GM12878 (cell line): ENCODE results near the gene LGALSL. TPM values are rescaled to one million over a fixed set of nuclear protein-coding genes. Genes with fewer than 3 reads are reported as not detected.

Source experiments
- ATAC-seq: fragments of 200-7000 bp; cut with Tn5 transposase; 3 replicates; pipeline ENCODE4 v1.9.1; 2020; ENCODE audit warnings: mild to moderate bottlenecking, moderate library complexity
- BruUV-seq: library from RNA; stranded (reverse); fragments of 400-500 nt; replicated peaks from 2 replicates; lab custom pipeline; 2021; lab: Mats Ljungman, UMichigan
- CTCF ChIA-PET: fragments of 300-600 bp; sonication (Branson Sonifier 250); formaldehyde crosslinking; extraction: SDS; loops from one replicate; lab custom pipeline; 2021; ENCODE audit warnings: inconsistent platforms; lab: Yijun Ruan, JAX
- POLR2A ChIA-PET: fragments of 350-600 bp; formaldehyde crosslinking; extraction: SDS; loops from one replicate; lab custom pipeline; 2021; ENCODE audit warnings: inconsistent platforms; lab: Charles Lee
- RAD21 ChIA-PET: fragments of 300-600 bp; sonication (Branson Sonifier 250); formaldehyde crosslinking; loops from one replicate; lab custom pipeline; 2023; ENCODE audit warnings: antibody characterized with exemption; ENCODE audit not compliant: unreplicated experiment; lab: Charles Lee
- SMC1A ChIA-PET: fragments of 300-600 bp; sonication (Branson Sonifier 250); formaldehyde crosslinking; loops from one replicate; lab custom pipeline; 2023; ENCODE audit not compliant: unreplicated experiment, uncharacterized antibody; lab: Charles Lee
- DNase-seq: peaks from one replicate; pipeline ENCODE4 v3.0.0-alpha.2; 2011; ENCODE audit warnings: low read depth, low spot score
- FAIRE-seq: peaks from 3 replicates; lab custom pipeline; 2011; peaks lifted over from hg19 to GRCh38; lab: Jason Lieb, UNC
- H2AFZ ChIP-seq: 2 replicates; pipeline ENCODE4 v1.6.0; 2011; ENCODE audit warnings: low read depth, low read length, control low read depth; ENCODE audit not compliant: control insufficient read depth
- H3K27ac ChIP-seq: 2 replicates; pipeline ENCODE4 v1.5.1; 2011; ENCODE audit warnings: control low read depth; ENCODE audit not compliant: control insufficient read depth, insufficient read depth
- H3K27me3 ChIP-seq, 2 experiments: replicated peaks in 1 of 2; 2 replicates each; pipeline versions ENCODE4 v1.6.0 to v1.6.1; 2011; ENCODE audit warnings: low read length in 1 of 2; ENCODE audit not compliant: control insufficient read depth in 2 of 2, insufficient read depth in 2 of 2
- H3K36me3 ChIP-seq, 2 experiments: 2 replicates each; pipeline ENCODE4 v1.5.1; 2011; ENCODE audit warnings: low read length in 1 of 2; ENCODE audit not compliant: control insufficient read depth in 2 of 2, insufficient read depth in 2 of 2
- H3K4me1 ChIP-seq: 2 replicates; pipeline ENCODE4 v1.6.1; 2011; ENCODE audit warnings: mild to moderate bottlenecking, low read length, moderate library complexity, mixed read lengths; ENCODE audit not compliant: control insufficient read depth, insufficient read depth
- H3K4me2 ChIP-seq: 2 replicates; pipeline ENCODE4 v1.6.0; 2011; ENCODE audit warnings: control low read depth; ENCODE audit not compliant: control insufficient read depth, insufficient read depth
- H3K4me3 ChIP-seq: fragments of 200-600 bp; sonication (generic); 2 replicates; pipeline ENCODE4 v1.5.1; 2016
- H3K79me2 ChIP-seq: 2 replicates; pipeline ENCODE4 v1.6.0; 2011; ENCODE audit warnings: low read length; ENCODE audit not compliant: control insufficient read depth, insufficient read depth
- H3K9ac ChIP-seq: 2 replicates; pipeline ENCODE4 v1.8.0; 2011; ENCODE audit warnings: low read length, control low read depth, mixed read lengths; ENCODE audit not compliant: control insufficient read depth, insufficient read depth
- H3K9me3 ChIP-seq: replicated peaks from 3 replicates; pipeline ENCODE4 v1.5.1; 2011; ENCODE audit warnings: mild to moderate bottlenecking, low read length; ENCODE audit not compliant: control insufficient read depth, insufficient read depth
- H4K20me1 ChIP-seq: 2 replicates; pipeline ENCODE4 v1.6.0; 2011; ENCODE audit not compliant: control insufficient read depth, insufficient read depth
- NFXL1 ChIP-seq: fragments of 450-650 bp; IDR thresholded peaks from 2 replicates; pipeline ENCODE4 v1.6.1; 2017; ENCODE audit warnings: antibody characterized with exemption, mild to moderate bottlenecking, borderline replicate concordance
- NFYB ChIP-seq: IDR thresholded peaks from 2 replicates; pipeline ENCODE4 v1.6.1; 2011; ENCODE audit warnings: low read depth, mild to moderate bottlenecking, low read length, improper control_type of control experiment, moderate library complexity; ENCODE audit not compliant: insufficient read depth
- NR2F1 ChIP-seq: fragments of 450-650 bp; conservative IDR thresholded peaks from 2 replicates; pipeline ENCODE4 v1.6.1; 2017; ENCODE audit warnings: mild to moderate bottlenecking
- RFX5 ChIP-seq: IDR thresholded peaks from 2 replicates; pipeline ENCODE4 v1.6.1; 2011; ENCODE audit warnings: low read depth, low read length, improper control_type of control experiment
- SUPT20H ChIP-seq: IDR thresholded peaks from 2 replicates; pipeline ENCODE4 v1.6.1; 2011; ENCODE audit warnings: low read depth, mild to moderate bottlenecking, low read length, moderate library complexity, borderline replicate concordance; ENCODE audit not compliant: control insufficient read depth
- TCF3 ChIP-seq: IDR thresholded peaks from 2 replicates; pipeline ENCODE4 v1.6.1; 2012; ENCODE audit warnings: low read depth, mild to moderate bottlenecking, low read length, borderline replicate concordance; ENCODE audit not compliant: insufficient read depth
- ZBED1 ChIP-seq: IDR thresholded peaks from 2 replicates; pipeline ENCODE4 v1.6.1; 2016; ENCODE audit warnings: borderline replicate concordance
- WGBS: methylation state at CpG from one replicate; pipeline ENCODE4 v1.1.6; 2016; ENCODE audit warnings: low lambda C conversion rate; ENCODE audit not compliant: insufficient replicate concordance, insufficient coverage; ENCODE audit errors: missing lambda C conversion rate; 5-methylcytosine and 5-hydroxymethylcytosine counted together
- in situ Hi-C: fragments of 300-500 bp; cut with MboI; formaldehyde crosslinking; loops from 9 replicates; pipeline ENCODE4 v1.14.3; 2018; ENCODE audit warnings: mixed read lengths
- intact Hi-C: fragments of 100-400 bp; cut with micrococcal nuclease; formaldehyde crosslinking; loops from one replicate; pipeline ENCODE4 v1.14.2; 2022; ENCODE audit not compliant: unreplicated experiment
- polyA plus RNA-seq, 11 experiments: library from polyadenylated mRNA; depleted of rRNA in 4 of 11; unstranded in 6 of 11; stranded (reverse) in 5 of 11; fragments of >200 nt; fragmentation: Nextera tagmentation in 4 of 11; fragmentation: Illumina TruSeq in 1 of 11; extraction: Ambion mirVana in 4 of 11; extraction: Trizol in 1 of 11; gene quantifications; 1 replicate in 1 of 11; 2 replicates in 10 of 11; pipeline versions ENCODE4 v1.2.1 to v1.2.3, GENCODE V29; 2011 to 2016; ENCODE audit warnings: inconsistent platforms in 2 of 11, missing spikeins in 2 of 11, low read depth in 1 of 11
- total RNA-seq, 4 experiments: library from RNA; depleted of rRNA in 3 of 4; stranded (reverse); fragments of >200 nt in 3 of 4; fragmentation: Illumina TruSeq in 1 of 4; extraction: Trizol in 1 of 4; gene quantifications; 2 replicates each; pipeline versions ENCODE4 v1.2.1 to v1.2.3, GENCODE V29; 2013 to 2021

LGALSL gene
- total and polyA plus RNA-seq, 10 of the 15 experiments (the other 5 are each of a cell fraction or from before 2014, with no cell fraction given): 3.3 to 9.1 (median 4.9) TPM

DNA sequence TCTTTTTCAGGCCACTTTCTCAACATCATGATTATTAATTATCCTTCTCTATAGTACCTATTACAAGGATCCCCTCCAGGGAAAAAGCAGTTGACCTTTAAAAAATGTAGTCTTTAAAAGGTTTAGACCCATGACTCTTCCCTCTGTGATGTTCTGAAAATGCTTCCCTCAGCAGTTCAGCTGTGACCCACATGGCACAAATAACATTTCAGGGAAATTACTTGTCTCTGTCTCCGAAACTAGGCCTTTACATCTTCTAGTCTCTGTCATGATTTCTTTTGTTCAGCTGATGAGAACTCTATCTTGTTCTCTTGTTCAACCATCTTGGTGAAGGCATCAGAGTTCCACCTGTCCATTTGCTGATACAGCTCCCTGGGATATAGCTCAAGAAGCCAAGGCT is 28.3 kb downstream of the LGALSL start:
- no peak overlapping the region for H3K4me2 ChIP-seq
- ChIA-PET RAD21 (interaction anchor here (1.4 to 14.6 kb wide), 2 partner anchors 23 to 153 kb away, joined by 3 to 240 read pairs; no protein-coding TSS in a partner anchor), POLR2A (interaction anchor here (1.1 kb wide), 1 partner anchor 8 kb away, joined by 3 read pairs; no protein-coding TSS in a partner anchor), SMC1A (interaction anchor here (0.9 to 14.7 kb wide), 5 partner anchors 9 to 153 kb away, joined by 4 to 300 read pairs (median 5); no protein-coding TSS in a partner anchor), CTCF (interaction anchor here (0.6 to 12.8 kb wide), 4 partner anchors 9 to 552 kb away, joined by 3 to 467 read pairs (median 4); no protein-coding TSS in a partner anchor)
- 0% methylated on average over 1 of the region's 1 CpG for WGBS
- no peaks in the 10 kb centered on the region for H3K9me3 ChIP-seq
- no peak for ATAC-seq
- no peaks in the 10 kb centered on the region for H4K20me1 ChIP-seq
- H3K27me3 ChIP-seq: no peaks in the 10 kb centered on the region
- H3K36me3 ChIP-seq: no peaks in the 10 kb centered on the region
- H3K4me1 ChIP-seq: no peaks in the 10 kb centered on the region
- no peak for FAIRE-seq
- no peak overlapping the region for H3K9ac ChIP-seq
- no peak for DNase-seq
- in situ Hi-C loops: no loop called here
- H3K27ac ChIP-seq: no peak overlapping the region
- BruUV-seq: no TSS peak
- no peak overlapping the region for H3K4me3 ChIP-seq
- intact Hi-C loops: no loop called here
- H2AFZ ChIP-seq: no peak overlapping the region
- no peaks in the 10 kb centered on the region for H3K79me2 ChIP-seq
- no peak for TF ChIP-seq SUPT20H
- TF ChIP-seq TCF3: no peak
- TF ChIP-seq ZBED1: no peak
- no peak for TF ChIP-seq NR2F1

DNA sequence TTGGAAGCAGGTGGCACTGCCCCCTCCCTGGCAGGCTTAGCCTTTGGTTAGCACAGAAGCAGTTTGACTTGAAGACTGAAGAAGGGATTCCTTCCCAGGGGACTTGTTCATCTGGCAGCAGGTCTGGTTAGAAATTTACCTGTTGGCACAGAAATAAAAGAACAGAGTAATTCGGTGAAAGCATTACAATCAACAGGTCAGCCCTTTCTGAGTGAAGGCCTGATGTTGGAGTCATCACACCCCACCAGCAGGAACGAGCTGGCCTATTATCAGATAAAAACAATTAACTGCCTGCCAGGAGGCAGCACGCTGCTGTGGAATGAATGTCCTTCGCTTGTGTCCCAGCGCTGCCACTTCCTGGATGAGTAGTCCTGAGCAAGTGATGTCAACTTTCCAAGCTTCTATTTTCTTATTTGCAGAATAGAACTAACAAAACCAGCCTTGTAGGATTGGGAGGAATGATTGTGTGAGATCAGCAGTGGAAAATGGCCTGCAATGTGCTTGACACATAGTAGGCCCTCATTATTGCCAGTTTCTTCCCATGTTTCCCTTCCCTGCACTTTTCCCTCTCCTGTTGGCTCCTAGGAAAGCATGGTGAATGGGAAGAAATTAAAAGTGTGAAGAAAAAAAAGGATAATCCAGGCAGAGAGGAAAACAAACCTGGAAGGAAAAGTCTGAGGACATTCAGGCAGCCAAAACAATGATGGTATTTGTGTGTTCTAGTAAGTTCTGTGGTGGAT is 29.0 kb downstream of the LGALSL start:
- H3K36me3 ChIP-seq: no peaks in the 10 kb centered on the region
- no peak overlapping the region for H3K9ac ChIP-seq
- H4K20me1 ChIP-seq: no peaks in the 10 kb centered on the region
- no peaks in the 10 kb centered on the region for H3K79me2 ChIP-seq
- no peak overlapping the region for H3K4me2 ChIP-seq
- RAD21 ChIA-PET: interaction anchor here (1.4 to 14.6 kb wide), 2 partner anchors 24 to 153 kb away, joined by 3 to 240 read pairs; no protein-coding TSS in a partner anchor
- BruUV-seq: no TSS peak
- CTCF ChIA-PET: interaction anchor here (1.1 to 12.8 kb wide), 4 partner anchors 9 to 154 kb away, joined by 3 to 467 read pairs (median 6); no protein-coding TSS in a partner anchor
- in situ Hi-C loops (no loop called here), intact Hi-C loops (no loop called here)
- SMC1A ChIA-PET: interaction anchor here (1.2 to 14.7 kb wide), 3 partner anchors 8 to 154 kb away, joined by 5 to 300 read pairs (median 6); no protein-coding TSS in a partner anchor
- H3K27ac ChIP-seq: no peak overlapping the region
- no peak overlapping the region for H2AFZ ChIP-seq
- ATAC-seq (no peak), DNase-seq (no peak), FAIRE-seq (no peak)
- WGBS: 55% methylated on average over 5 of the region's 5 CpGs
- no peaks in the 10 kb centered on the region for H3K27me3 ChIP-seq
- POLR2A ChIA-PET: interaction anchor here (1.1 kb wide), 1 partner anchor 7 kb away, joined by 3 read pairs; no protein-coding TSS in a partner anchor
- TF ChIP-seq RFX5: no peak
- no peak for TF ChIP-seq NFXL1
- TF ChIP-seq NFYB: no peak
- H3K4me3 ChIP-seq: no peak overlapping the region
- no peaks in the 10 kb centered on the region for H3K4me1 ChIP-seq
- no peaks in the 10 kb centered on the region for H3K9me3 ChIP-seq
